ENCODE results near the gene SDHA.

Gene SDHA

DNA sequence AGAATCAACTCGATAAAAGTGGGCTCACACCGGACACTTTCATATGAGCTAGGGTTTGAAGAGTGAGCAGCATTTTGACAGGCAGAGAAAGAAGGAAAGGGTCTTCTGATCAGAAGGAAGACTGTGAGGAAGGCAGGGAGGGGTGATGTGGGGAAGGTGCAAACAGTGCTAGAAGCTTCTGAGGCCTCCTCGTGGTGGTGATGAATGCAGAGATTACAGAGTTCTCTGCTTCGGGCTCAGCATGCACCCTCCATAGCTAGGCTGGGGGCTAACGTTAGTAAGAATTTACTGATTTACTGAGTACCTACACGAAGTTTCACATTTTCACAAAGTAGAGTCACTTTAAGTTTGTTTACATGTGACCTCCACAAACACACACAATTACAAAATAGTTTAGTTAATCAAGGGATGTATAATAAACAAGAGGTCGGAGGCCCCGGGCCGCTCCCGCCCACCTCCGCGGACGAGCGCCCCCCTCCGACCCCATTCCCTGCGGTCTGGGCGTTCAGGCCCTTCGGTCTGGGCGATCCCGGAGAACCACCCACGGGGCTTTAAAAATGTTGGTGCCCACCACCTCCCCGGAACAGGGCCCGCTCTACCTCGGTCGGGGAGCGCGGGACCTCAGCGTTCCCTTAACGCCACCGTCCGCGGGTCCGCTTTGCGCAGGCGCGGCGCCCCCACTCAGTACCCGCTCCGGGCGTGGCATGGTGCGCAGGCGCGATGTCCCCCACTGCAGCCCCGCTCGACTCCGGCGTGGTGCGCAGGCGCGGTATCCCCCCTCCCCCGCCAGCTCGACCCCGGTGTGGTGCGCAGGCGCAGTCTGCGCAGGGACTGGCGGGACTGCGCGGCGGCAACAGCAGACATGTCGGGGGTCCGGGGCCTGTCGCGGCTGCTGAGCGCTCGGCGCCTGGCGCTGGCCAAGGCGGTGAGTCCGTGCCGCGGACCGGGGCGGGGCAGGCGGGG is at the start of gene SDHA, which contains the start of gene CCDC127:
TSS of gene SDHA (plus strand) at position 827 of the 963 bp plus-strand sequence. CDS start at position 863, 36 bp downstream.
TSS of gene CCDC127 (minus strand) at position 660 of the 963 bp plus-strand sequence. CDS start 1,304 bp downstream, outside the sequence.
- DNase-seq: peak; percentile 99

DNA sequence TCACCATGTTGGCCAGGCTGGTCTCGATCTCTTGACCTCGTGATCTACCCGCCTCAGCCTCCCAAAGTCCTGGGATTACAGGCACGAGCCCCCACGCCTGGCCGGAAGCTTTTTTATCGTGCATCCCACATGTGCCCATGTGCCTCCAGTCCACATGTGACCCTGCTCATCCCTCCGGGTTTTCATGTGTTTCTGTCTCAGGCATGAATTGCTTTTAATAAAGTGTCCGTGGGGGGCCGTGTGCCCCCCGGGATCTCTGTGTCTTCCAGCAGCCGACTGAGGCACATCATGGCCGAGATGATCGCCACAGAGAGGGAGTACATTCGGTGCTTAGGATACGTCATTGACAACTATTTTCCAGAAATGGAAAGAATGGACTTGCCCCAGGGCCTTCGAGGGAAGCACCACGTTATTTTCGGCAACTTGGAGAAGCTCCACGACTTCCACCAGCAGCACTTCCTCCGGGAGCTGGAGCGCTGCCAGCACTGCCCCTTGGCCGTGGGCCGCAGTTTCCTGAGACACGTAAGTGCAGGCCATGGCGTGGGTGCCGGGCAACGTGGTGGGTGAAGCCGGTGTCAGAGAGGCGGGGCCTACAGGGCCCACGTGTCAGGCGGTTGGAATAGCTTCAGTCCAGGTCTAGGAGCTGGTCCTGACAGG is 48.9 kb upstream of the SDHA start:
- no peak for DNase-seq

DNA sequence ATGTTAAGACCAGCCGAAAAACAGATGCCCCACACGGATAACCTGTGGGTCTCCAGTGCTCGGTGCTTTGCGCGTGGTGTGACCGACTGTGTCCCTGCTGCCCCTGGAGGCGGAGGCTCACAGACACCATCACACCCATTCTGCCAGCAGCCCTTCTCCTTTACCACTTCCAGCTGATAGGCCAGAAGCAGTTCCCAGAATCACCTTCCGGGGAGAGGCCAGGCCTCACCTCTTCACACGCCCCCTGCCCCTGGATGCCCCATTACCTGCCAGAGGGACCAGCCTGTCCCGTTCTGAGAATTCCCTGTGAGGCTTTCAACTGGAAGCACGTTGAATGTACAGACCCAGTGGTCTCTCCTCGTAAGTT is 48.4 kb upstream of the SDHA start:
- no peak for DNase-seq

DNA sequence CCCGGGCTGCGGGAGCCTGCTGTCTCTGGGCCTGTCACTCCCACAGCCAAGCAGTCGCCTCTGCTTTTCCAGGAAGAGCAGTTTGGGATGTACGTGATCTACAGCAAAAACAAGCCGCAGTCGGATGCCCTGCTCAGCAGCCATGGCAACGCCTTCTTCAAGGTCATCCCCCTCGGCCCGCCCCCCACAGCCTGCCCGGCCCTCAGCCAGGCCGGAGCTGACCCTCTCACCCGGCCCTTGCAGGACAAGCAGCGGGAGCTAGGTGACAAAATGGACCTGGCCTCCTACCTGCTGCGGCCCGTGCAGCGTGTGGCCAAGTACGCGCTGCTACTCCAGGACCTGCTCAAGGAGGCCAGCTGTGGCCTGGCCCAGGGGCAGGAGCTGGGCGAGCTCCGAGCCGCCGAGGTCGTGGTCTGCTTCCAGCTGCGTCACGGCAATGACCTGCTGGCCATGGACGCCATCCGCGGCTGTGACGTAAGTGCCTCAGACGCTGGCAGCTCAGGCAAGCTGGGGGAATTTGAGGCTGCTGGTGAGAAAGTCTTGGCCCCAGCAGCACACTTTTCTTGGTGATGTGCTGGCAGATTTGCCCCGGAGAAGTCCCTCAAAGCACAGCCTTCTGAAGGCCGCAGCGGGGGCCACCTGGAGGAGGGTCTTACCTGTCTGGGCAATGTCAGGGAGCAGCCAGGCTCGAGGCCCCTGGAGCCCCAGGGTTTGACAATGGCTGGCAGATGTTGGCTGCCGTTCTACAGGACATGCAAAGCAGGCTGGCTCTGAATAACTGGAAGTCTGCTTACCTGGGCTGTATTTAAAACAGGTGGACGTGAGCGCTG is 46.9 kb upstream of the SDHA start:
- DNase-seq: no peak

DNA sequence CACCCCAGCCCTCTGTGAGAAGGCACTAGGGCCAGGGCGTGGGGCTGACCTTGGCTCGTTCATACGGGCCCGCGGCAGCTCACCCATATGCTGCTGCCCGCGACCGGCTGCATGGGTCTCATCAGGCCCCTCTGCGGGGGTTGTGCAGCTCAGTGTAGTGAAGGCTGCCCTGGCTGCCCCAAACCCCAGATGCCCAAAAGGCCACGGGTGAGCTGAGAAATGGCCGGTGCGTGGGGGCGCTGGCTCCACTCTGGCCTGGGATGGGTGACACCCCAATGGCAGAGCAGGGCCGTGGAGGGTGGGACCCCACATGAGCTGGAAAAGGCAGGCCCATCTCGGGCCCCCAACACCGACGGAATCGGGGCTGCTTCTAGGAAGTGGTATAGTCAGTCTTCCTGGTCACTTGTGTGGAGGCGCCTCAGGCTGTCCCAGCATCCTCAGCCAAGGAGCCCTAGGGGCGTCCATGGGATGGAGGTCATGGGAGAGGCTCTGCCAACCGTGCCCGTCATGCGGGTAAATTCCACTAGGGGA is 46.3 kb upstream of the SDHA start:
- DNase-seq: no peak

DNA sequence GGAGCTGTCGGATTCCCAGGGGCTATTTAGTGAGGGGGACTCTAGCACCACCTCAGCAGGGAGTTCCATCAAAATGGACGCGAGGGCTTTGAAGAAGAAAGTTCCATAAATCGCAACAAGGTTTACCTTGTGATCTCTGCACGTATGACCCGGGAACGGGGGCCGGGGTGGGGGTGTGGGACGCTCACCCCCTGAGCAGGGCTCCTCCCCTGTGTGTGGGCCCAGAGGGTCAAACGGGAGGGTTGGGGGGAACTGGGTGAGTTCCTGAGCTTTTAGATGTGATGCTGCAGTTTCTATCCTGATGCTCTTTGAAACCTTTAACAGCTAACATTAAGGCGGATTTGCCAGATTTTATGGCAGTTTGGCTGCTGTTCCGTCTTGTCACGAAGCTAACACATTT is 45.7 kb upstream of the SDHA start:
- DNase-seq: no peak

DNA sequence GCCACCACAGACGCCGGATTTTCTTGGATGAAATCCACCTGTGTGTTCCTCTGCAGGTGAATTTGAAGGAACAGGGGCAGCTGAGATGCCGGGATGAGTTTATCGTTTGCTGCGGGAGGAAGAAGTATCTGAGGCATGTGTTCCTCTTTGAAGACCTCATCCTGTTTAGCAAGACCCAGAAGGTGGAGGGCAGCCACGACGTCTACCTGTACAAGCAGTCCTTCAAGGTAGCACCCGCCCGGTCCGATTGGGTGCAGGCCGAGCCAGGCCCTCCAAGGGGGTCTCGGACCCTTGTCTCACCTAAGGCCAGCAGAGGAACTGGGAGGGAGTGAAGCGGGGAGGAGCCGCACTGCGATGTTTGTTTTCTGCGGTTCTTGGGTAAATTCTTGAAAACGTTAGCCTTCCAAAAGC is 45.3 kb upstream of the SDHA start:
- no peak for DNase-seq

DNA sequence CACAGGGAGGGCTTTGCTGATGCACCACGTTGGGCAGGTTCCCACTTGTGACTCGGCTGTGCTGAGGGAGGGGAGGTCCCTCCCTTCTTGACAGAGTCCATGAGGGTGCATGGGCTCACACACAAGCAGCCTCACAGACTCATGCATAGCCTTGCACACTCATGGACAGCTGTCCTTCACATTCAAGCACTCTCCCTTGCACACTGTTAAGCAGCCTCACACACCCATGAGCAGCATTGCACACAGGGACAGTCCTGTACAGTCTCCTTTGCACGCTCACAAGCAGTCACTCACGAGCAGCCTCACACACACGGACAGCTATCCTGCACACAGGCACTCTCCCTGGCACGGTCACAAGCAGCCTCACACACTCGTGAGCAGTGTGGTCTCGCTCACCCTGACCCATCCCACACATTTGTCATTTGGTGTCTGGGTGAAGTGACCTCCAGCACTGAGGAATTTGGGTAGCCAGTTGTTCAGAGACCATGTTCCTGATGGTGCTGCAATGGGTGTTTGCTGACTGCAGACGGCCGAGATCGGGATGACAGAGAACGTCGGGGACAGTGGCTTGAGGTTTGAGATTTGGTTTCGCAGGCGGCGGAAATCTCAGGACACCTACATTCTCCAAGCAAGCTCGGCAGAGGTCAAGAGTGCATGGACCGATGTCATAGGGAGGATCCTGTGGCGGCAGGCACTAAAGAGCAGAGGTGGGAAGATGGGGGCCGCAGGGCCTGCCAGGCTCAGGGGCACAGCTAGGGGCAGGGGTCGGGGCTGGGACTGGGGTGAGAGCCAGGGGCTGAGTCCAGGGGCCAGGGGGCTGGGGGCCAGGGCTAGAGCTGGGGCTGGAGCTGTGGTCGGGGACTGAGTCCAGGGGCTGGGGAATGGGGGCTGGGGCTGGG is 44.5 kb upstream of the SDHA start:
- no peak for DNase-seq

DNA sequence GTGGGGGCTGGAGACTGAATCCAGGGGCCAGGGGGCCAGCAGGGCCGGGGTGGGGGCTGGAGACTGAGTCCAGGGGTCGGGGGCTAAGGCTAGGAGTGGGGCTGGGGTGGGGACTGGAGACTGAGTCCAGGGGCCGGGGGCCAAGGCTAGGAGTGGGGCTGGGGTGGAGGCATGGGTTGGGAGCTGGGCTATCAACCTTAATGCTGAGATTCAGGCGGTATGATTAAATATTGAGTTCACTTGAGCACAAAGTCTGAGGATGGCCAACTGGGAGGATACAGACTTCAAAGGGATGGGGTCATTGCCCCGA is 43.9 kb upstream of the SDHA start:
- DNase-seq: no peak

DNA sequence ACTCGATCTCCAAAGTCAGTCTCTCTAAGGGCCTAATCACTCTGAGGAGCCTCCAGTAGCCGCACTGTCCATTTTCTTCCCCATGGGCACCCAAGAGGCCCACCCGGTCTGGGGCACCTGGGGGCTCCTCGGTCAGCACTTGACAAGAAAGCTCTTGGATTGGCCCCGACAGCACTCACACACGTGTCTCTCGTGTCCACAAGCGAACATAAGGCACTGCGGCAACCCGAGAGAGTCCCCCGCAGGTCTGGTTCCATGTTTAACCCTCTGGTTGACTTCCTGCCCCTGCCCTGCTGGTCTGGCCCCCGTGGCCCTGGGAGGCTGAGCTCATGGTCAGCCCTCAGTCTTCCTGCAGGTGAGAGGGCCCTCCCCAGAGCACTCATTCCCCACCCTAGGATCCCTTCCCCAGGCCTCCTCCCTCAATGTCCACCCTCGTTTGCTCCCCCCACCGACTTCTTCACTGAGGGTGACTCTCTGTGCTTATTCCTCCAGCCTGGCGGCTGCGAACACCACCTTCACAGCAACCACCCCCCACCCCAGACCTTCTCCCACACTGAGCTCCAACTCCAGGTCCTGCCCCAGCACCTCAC is 43.1 kb upstream of the SDHA start:
- DNase-seq: no peak

DNA sequence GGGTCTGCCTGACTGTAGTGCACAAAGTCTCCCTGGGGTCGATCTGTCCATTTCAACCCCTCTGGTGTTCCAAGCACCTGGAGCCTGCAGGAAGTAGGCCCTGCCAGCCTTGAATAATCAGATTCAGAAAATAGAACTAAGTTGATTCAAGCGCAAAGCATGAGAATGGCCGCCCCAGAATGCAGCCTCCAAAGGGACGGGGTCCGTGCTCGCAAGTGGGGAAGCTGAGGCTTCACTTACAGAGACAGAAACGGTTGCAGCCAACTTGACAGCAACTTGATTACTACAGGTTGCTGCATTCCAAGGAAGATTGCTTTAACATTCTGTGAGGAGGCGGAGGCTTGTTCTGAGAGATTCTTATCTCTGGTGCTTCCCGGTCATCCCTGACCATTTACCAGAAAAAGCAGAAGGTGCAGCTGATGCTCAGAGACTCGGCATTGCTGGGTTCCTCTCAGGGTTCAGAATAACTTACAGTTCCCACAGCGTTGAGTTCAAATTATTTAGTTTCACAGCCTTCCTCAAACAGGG is 41.8 kb upstream of the SDHA start:
- no peak for DNase-seq

DNA sequence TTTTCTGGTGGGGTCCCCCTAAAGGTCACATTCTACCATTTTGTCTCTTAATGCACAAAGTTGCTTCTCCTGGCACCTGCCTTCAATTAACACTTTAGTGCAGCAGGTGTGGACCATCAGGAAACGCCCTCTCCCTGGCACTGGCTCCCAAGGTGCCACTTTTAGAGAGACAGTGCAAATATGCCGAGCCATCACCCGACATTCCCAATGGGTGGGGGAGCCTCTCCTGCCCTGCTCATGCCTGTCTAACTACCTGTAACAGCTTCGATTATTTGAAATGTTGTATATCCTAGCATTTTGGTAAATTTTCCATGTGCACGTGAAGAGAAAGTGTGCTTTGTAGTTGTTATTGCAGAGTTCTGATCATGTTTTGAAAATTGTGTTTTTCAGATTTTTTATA is 40.0 kb upstream of the SDHA start:
- no peak for DNase-seq

DNA sequence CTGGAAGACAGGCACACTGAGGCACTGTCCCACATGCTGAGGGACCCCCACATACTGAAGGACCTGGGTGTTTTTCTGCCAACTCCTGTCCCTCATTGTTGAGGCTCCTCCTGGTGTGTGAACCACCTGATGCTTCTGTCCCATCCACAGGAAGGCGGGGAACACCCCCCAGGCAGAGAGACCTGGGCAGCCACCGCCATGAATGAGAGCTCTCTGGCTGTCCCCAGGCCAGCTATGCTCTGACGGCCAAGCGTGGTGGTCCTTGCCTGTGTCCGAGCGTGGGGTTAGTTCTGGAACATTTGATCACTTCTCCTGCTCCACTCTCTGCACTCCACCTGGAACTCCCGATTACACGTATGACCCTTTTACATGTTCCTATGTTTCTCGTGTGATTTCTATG is 38.7 kb upstream of the SDHA start:
- no peak for DNase-seq

DNA sequence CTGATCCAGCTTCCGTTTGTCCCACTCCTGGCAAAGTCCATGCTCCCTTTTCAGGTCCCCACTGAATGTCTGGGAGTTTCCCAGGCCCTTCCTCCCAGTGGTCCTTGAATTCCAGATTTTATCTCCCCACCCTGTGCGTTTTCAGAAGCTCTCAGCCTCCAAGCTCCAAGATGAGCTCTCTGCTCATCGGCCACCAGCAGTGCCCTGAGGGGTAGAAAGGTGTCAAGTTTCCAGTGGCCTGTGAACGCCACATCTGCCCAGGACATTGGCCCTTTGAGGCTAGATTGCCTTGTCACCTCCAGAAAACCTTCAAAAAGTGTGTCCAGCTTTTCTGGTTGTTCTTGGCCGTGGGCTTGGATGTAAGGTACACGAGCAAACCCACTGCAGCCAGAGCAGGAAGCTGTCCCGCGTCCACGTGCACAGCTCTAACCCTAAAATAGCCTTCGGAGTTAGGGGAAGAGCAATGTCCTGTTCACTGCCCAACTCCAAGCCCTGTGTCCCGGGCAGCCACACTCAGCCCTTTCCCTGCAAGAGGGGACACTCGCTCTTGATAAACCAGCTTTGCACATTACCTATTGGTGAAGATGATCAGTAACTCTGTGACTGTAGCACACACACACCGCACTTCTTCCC is 37.7 kb upstream of the SDHA start:
- no peak for DNase-seq

DNA sequence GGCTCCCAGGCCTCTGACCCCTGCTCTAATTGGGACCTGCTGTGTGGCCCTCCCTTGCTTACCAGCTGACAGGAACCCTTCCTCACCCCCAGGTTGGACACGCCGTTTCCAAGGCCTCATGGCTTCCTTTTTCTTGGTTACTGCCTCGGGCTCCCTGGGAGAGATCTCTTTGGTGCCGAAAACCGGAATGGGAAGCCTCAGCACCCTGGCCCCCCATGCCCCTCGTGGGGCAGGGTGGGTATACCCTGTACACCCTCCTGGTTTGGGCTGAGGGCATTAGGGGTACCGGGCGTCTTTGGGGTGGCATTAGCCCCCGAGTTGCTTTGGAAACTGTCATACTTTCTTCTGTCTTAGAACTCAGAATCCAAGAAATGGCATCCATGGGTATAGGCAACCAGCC is 37.0 kb upstream of the SDHA start:
- no peak for DNase-seq

DNA sequence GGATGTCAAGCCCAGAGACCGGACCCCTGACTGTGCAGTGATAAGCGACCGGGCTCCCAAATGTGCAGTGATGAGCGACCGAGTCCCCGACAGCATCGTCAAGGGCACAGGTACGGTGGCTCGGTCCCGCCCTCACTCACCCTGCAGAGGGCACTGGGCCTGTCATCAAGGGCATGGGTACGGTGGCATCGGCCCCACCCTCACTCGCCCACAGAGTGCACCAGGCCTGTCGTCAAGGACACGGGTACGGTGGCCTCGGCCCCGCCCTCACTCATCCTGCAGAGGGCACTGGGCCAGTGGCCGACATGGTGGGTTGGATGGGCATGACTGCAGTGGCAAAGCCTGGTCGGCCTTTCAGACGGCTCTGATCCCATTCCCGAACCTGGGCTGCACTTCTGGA is 36.6 kb upstream of the SDHA start:
- DNase-seq: no peak

DNA sequence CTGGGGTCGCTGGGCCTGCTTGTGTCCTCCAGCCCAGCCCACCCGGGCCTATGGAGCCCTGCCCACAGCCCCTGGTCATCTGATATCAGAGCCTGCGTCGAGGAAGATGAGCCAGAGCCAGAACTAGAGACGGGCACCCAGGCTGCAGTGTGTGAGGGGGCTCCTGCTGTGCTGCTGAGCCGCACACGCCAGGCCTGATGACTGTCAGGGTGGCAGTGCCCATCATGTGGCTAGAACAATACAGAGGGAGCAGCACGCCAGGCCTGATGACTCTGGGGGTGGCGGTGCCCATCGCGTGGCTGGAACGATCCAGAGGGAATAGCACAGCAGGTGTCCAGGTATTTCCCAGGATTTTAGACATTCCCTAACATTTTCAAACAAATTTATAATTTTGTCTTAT is 36.0 kb upstream of the SDHA start:
- DNase-seq: no peak

DNA sequence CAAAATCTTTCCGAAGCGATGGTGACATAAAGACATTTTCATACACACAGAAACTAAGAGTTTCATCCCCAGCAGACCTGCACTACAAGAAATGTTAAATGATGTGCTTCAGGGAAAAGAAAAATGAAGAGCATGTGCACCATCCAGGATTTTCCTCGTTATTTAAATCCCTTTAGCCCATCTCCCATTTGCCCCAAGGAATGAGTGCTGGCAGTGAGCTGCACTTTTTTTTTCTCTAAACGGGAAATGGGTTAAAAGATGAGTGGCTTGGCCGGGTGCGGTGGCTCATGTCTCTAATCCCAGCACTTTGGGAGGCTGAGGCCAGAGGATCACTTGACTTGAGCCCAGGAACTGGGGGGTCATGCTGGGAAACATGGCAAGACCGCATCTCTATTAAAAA is 33.6 kb upstream of the SDHA start:
- DNase-seq: no peak

DNA sequence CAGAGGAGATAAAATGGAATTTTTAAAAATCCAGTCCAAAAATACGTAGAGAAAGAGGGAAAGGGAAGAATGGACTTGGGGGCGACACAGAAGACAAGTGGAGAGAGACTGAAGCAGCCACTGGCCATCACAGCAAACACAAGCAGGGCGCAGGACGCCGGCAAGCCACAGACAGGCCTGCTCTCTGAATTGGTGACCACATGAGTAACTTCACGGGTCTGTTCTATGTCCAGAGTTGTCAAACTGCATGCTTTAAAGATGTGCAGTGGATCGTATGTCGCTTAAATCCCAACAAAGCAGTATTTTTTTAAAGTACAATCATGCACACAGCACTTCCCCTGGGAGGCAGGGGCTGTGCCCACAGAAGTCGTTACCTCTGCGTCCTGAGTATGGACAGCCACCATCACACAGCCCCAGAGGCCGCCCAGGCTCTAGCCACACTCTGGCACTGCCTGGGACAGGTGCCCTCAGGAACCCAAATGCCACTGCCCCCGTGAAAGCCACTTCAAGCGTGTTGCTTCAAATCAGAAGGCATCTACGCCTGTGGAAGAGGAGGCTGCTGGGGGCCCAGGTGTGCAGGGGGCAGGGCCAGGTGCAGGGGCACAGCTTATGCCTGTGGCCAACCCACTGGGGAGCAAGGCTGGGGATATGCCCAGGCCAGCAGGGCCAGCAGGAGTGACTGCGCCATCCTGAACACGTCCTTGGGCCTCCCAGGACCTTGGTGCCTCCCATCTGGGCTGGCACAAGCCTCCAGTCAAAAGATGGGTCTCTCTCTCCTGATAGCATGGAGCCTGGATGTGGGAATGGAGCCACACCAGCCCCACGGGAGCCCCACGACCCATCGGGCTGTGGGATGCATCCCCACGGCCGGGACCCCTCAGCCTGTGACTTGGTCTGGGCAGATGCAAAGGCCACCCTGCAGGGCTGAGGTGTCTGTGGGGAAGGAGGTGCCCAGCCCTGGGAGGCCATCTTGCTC is 32.7 kb upstream of the SDHA start:
- no peak for DNase-seq

Measured in CD4-positive, alpha-beta T cell treated with Interleukin-6 for 4 hours (primary cell).